Forelimb muscle (tissue), 1 donor: ENCODE data around the gene IGIP. TPM values are rescaled to one million over a fixed set of nuclear protein-coding genes. Genes with fewer than 3 reads are reported as not detected.

Experiments used
- DNase-seq: peaks from one replicate; pipeline ENCODE4 v3.0.0-alpha.2; 2013; ENCODE audit warnings: low read depth
- polyA plus RNA-seq: library from polyadenylated mRNA; unstranded; fragments of 120-200 nt; gene quantifications from one replicate; pipeline ENCODE4 v1.2.1, GENCODE V29; 2013; ENCODE audit not compliant: insufficient read length

Gene IGIP
- polyA plus RNA-seq, 1 donor = 5.3 TPM

DNA sequence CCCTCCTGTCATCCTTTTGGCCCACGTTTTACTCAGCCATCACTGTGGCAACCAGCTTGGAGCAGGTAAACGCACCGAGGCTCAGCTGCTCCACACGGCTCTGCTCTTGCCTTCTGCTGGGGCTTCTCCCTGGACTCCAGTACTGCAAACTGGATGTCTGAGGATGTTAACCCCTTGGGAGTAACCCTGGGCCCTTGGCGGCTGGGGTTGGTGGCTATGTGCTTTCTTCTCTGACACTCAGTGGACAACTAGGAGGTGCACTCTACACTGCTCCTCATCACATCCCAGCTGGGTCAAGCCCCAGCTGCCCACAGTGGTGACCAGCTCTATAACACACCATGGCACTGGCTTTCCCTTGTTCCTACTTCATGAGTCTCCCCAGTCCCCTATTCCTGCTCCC is 37.0 kb downstream of the IGIP start:
- DNase-seq = no peak

DNA sequence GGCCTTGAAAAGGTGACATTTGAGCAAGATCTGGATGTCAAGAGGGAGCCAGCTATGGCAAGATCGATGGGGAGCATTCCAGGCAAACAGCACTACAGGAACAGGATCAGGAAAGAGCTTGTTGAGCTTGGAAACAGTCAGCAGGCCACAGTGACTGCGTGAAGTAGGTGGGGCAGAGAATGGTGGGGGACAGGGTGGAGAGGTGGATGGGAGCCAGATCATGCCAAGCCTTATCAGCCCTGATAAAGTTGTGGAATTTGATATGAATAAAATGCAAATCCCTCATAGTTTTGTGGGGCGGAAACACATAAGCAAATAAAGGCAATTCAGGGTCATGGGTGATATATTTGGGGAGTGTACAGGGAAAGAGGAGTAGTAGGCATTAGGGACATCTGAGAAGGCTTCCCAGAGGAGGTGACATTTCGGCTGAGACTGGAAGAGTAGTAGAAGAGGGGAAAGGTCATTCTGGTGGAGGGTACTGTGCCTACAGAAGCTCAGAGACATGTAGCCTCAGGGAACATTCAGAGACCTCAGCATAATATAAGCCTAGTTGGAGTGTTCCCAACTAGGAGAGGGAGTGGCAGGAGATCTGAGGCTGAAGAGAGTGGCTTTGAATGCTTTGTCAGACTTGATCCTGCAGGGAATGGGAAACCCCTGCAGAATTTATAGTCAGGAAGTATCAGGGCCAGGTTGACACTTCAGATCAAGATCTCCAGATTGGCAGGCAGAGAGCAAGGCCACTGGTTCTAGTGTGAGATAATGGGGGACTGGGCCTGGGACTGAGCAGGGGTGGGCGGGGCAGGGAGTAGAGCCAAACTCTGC is 39.6 kb downstream of the IGIP start:
- DNase-seq = no peak

DNA sequence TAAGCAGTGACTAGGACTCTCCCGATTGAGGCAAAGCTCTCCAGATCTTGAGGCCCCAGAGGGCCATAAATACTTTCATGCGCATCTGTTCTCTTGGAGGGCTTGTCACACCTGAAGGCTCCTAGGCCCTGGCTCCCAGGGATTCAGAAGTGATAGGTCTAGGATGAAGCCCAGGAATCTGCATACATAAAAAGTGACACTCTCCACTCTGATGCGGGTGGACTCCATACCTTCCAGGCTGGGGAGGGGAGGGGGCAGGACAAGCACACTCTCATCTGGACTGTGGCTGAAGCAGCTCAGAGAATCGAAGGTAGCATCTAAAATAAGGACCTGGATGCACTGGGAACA is 40.2 kb downstream of the IGIP start:
- DNase-seq = no peak

- DNase-seq = no peak
Observed at GRCh38 chr5:140166911-140167310, 41.2 kb downstream of the IGIP start.

DNA sequence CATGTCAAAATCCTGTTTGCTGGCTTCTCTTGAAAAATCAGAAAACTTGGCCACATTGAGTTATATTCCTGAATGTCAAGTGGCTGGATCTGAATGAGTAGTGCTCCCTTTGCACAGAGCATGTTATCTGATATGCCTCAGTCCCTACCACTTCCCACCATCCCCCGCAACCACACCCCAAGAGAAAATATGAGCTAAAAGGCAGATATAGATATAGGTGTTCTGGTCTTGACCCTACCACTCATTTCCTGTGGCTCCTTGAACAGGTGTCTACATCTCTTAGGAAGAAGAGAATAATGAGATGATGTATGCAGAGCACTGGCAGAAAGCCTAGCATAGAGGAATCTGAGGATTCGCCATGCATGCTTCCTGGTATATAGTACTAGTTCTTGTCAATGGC is 42.6 kb downstream of the IGIP start:
- DNase-seq = no peak

DNA sequence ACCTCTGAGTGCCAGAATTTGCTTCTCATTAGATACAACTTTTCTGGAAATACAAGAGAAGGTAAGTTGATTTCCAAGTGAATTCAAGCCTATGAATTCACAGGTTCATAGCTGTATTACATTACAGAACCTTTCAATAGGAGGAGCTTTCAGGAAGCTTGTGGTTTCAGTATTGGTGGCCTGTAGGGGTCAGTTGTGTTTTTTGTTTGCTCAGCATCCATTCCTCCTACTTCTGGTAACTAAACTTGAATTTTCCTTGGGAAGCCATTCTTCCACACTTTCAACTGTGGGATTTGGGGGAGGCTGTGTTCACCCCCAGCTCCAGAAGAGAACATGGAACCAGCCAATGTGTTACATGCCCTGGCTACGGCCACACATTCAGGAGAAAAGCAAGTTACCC is 43.7 kb downstream of the IGIP start:
- no peak for DNase-seq

DNA sequence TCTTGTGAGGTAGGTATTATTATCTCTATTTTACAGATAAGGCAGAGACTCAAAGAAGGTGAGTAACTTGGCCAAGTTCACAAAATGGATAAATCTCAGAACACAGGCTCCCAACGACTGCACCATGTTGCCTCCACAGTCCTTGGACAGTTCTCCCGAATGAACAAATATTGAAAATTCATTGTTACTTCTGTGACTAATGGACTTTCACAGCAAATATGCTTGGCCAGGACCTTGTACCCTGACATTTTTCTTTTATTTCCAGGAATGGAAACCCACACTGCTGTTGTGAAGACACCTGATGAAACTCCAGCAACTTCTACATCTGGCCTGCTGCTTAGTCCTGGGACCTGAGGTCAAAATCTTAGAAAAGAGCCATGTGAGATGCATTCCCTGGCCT is 46.7 kb downstream of the IGIP start:
- DNase-seq = no peak

- no peak for DNase-seq
Observed at GRCh38 chr5:140174014-140174413, 48.3 kb downstream of the IGIP start.

GRCh38 chr5:140174465-140175366 is 49.0 kb downstream of the IGIP start, which contains the start of gene CYSTM1:
CYSTM1 (plus strand) TSS chr5:140175188; CDS start chr5:140194466, 19,278 bp downstream.
- peak; percentile 88 for DNase-seq

DNA sequence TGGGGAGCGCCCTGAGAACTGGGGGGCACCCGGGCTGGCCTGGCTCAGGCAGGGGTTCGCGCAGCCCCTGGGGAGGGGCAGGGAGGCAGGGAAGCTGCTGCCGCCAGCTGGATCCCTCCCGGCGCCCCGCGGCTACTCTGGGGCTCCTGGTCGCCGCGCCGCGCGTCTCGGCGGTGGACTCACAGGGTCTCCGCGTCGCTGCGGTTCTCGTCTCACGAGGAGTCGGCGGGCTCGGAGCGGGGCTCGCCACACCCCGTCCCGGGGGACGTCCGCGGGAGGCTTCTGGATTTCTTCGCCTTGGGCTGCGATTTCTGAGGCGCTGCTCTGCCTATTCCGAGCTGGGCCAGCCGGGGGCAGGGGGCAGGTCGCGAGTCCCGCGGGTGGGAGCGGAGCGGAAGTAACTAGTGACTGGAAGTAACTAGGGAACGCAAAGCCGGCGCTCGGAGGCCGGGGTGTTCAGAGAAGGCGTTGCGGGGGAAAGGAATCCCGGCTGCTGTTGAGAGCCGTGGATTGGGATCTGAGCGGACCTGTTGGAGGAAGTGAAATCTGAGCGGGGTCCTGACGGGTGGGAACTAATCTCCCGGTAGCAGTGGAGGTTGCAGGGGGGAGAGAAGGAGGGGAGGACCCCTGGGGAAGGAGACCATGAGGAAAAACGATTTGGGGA is 49.8 kb downstream of the IGIP start:
- DNase-seq = no peak

- DNase-seq = no peak
Observed at GRCh38 chr5:140176031-140176387, 50.3 kb downstream of the IGIP start.

- no peak for DNase-seq
Observed at GRCh38 chr5:140178086-140178410, 52.3 kb downstream of the IGIP start.

- no peak for DNase-seq
Observed at GRCh38 chr5:140178482-140179116, 52.9 kb downstream of the IGIP start.

Other genes with a start within 250 kb of the IGIP start
- 1.5 TPM for gene NRG2, start 82.6 kb upstream of the IGIP start, polyA plus RNA-seq
- 9.6 TPM for gene PURA, start 11.8 kb upstream of the IGIP start, polyA plus RNA-seq
- gene CYSTM1, start 49.3 kb downstream of the IGIP start, polyA plus RNA-seq = 40.6 TPM
- gene PFDN1, start 177.2 kb downstream of the IGIP start, polyA plus RNA-seq = 77.1 TPM
- gene HBEGF, start 220.7 kb downstream of the IGIP start, polyA plus RNA-seq = 25.8 TPM
- 0.19 TPM for gene SLC4A9, start 234.3 kb downstream of the IGIP start, polyA plus RNA-seq